Neural crest cell (in vitro differentiated cells): ENCODE measurements around the gene KCNK3. TPM values are rescaled to one million over a fixed set of nuclear protein-coding genes. Genes with fewer than 3 reads are reported as not detected.

Source experiments
- DNase-seq: peaks from one replicate; pipeline ENCODE4 v3.0.0; 2021; ENCODE audit warnings: low read depth, mixed read lengths, low spot score
- H3K27ac Mint-ChIP-seq: one replicate; pipeline ENCODE4 v1.8.0; 2021; ENCODE audit warnings: mild to moderate bottlenecking, mixed read lengths; ENCODE audit not compliant: unreplicated experiment
- H3K27me3 Mint-ChIP-seq: 2 replicates; pipeline ENCODE4 v1.8.0; 2021; ENCODE audit warnings: low read depth, mild to moderate bottlenecking, mixed read lengths
- H3K36me3 Mint-ChIP-seq: 2 replicates; pipeline ENCODE4 v1.8.0; 2021; ENCODE audit warnings: low read depth, mild to moderate bottlenecking, mixed read lengths
- H3K4me1 Mint-ChIP-seq: 2 replicates; pipeline ENCODE4 v1.8.0; 2021; ENCODE audit warnings: mixed read lengths
- H3K4me3 Mint-ChIP-seq: one replicate; pipeline ENCODE4 v1.8.0; 2021; ENCODE audit warnings: mild to moderate bottlenecking, mixed read lengths
- H3K9me3 Mint-ChIP-seq: 2 replicates; pipeline ENCODE4 v1.8.0; 2021; ENCODE audit warnings: mixed read lengths
- total RNA-seq: library from RNA; stranded (reverse); gene quantifications from 2 replicates; pipeline ENCODE4 v1.2.1, GENCODE V29; 2021
- TF ChIP-seq, protein P1 (sequence below): fragments of 200-600 bp; sonication (generic); conservative IDR thresholded peaks from 2 replicates; pipeline ENCODE4 v1.5.0; 2021; ENCODE audit warnings: antibody characterized with exemption, mild to moderate bottlenecking

The KCNK3 gene
- total RNA-seq, 1 donor from 2014 or later: 0.58 TPM

DNA sequence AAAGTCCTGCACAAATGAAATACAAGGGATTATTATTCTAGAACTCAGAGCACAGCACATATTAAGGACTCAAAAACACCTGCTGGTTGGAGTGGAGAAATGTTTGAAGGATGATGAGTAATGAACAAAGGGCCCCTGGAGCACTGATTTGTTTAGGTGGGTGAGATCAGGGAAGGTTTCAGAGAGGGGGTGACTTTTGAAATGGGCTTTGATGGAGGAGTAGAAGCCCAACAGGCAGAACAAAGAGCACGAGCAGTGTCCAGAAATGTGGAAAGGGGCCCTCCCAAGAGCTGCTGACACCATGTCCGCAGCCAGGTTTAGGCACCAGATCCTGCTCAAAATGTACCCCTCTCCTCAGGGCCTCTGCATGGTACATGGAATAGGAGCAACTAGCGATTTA, 23.8 kb downstream of the KCNK3 start:
- Mint-ChIP-seq H3K36me3 (no peaks in the 10 kb centered on the region), H3K27ac (no peak overlapping the region), H3K4me3 (no peak overlapping the region), H3K9me3 (no peaks in the 10 kb centered on the region), H3K27me3 (no peaks in the 10 kb centered on the region), H3K4me1 (peaks cover 4% of the 10 kb centered on the region)
- no peak for DNase-seq
- TF ChIP-seq, protein P1, sequence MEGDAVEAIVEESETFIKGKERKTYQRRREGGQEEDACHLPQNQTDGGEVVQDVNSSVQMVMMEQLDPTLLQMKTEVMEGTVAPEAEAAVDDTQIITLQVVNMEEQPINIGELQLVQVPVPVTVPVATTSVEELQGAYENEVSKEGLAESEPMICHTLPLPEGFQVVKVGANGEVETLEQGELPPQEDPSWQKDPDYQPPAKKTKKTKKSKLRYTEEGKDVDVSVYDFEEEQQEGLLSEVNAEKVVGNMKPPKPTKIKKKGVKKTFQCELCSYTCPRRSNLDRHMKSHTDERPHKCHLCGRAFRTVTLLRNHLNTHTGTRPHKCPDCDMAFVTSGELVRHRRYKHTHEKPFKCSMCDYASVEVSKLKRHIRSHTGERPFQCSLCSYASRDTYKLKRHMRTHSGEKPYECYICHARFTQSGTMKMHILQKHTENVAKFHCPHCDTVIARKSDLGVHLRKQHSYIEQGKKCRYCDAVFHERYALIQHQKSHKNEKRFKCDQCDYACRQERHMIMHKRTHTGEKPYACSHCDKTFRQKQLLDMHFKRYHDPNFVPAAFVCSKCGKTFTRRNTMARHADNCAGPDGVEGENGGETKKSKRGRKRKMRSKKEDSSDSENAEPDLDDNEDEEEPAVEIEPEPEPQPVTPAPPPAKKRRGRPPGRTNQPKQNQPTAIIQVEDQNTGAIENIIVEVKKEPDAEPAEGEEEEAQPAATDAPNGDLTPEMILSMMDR: no peak

GRCh38 chr2:26716769-26717168, 24.2 kb downstream of the KCNK3 start:
- Mint-ChIP-seq H3K4me1 (peaks cover 4% of the 10 kb centered on the region), H3K9me3 (no peaks in the 10 kb centered on the region)

DNA sequence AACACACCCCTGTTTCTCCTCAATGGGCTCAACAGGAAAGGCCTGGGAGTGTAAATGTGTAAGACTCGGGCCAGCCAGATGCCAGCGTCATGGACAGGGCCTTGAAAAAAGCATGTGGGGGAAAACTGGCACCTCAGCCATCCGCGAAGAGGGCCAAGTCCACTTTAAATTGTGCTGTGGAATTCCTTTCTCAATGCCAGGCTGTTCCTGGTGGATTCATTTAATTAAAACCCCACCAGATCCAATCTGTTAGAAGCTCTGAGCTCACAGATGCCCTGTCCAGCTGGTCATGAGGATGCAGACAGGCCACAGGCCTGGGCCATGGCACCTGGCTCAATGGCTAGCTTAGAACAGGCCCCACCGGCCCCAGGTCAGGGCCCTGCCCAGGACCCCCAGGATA, 24.8 kb downstream of the KCNK3 start:
- H3K27ac Mint-ChIP-seq: no peak overlapping the region
- H3K4me1 Mint-ChIP-seq: peaks cover under 1% of the 10 kb centered on the region
- H3K27me3 Mint-ChIP-seq: no peaks in the 10 kb centered on the region
- H3K9me3 Mint-ChIP-seq: no peaks in the 10 kb centered on the region
- H3K36me3 Mint-ChIP-seq: no peaks in the 10 kb centered on the region
- TF ChIP-seq, protein P1: no peak
- no peak for DNase-seq
- no peak overlapping the region for H3K4me3 Mint-ChIP-seq

More at GRCh38 chr2:26716769-26717168, 24.2 kb downstream of the KCNK3 start:
- H3K27me3 Mint-ChIP-seq: no peaks in the 10 kb centered on the region
- TF ChIP-seq, protein P1: no peak
- H3K27ac Mint-ChIP-seq: no peak overlapping the region
- no peaks in the 10 kb centered on the region for H3K36me3 Mint-ChIP-seq
- H3K4me3 Mint-ChIP-seq: no peak overlapping the region
- no peak for DNase-seq

- H3K36me3 Mint-ChIP-seq: no peaks in the 10 kb centered on the region
- H3K9me3 Mint-ChIP-seq: no peaks in the 10 kb centered on the region
- no peak overlapping the region for H3K4me3 Mint-ChIP-seq
- peaks cover 7% of the 10 kb centered on the region for H3K4me1 Mint-ChIP-seq
- no peaks in the 10 kb centered on the region for H3K27me3 Mint-ChIP-seq
- no peak overlapping the region for H3K27ac Mint-ChIP-seq
- no peak for DNase-seq
- TF ChIP-seq, protein P1: no peak
Measured at GRCh38 chr2:26718949-26719686, 26.6 kb downstream of the KCNK3 start.

DNA sequence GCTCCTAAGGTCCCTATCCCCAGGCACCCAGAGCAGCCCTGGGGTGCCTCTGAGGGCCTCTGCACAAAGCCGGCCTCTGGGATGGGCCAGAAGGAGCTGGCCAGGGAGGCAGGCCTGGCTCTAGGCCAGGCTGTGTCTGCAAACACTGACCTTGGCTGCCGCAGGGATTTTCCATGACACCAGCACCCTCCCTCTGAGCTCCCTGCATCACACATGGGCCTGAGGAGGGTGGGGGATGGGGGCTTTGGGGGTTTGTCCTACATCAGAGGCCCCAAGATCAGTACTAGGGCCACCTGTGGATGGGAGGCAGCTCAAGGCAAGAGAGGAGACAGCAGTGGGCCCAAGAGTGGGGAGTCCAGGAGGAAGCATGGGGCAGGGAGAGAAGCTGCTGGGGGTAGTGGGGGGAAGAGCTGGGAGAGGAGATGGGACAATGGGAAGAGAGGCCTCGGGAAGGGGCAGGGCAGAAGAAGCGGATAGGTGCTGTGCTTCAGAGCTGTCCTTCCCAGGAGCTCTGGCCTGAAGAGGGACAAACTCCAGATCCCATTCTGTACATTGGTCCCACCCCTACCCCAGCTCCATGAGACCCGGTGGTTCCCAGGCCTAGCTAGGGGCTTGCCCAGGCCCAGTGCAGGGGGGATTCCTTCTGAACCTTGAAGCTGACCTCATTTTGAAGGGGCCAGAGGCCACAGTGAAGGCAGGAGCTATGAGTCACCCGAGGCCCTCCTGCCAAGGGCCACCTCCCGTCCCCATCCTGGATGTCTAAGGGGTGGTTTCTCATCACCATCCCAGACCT, 28.0 kb downstream of the KCNK3 start:
- H3K4me1 Mint-ChIP-seq: peaks cover 15% of the 10 kb centered on the region
- H3K9me3 Mint-ChIP-seq: no peaks in the 10 kb centered on the region
- no peak overlapping the region for H3K27ac Mint-ChIP-seq
- TF ChIP-seq, protein P1: no peak
- no peaks in the 10 kb centered on the region for H3K27me3 Mint-ChIP-seq
- DNase-seq: no peak
- no peak overlapping the region for H3K4me3 Mint-ChIP-seq
- no peaks in the 10 kb centered on the region for H3K36me3 Mint-ChIP-seq
